GM12872 (cell line): Measurements from ENCODE around the gene EIF2S2.

Source experiments
- TF ChIP-seq, protein P1 (sequence below): IDR thresholded peaks from 3 replicates; pipeline ENCODE4 v1.5.1; 2011; ENCODE audit warnings: low read depth, mild to moderate bottlenecking, low read length, moderate library complexity; ENCODE audit not compliant: insufficient read depth

EIF2S2 gene, protein sequence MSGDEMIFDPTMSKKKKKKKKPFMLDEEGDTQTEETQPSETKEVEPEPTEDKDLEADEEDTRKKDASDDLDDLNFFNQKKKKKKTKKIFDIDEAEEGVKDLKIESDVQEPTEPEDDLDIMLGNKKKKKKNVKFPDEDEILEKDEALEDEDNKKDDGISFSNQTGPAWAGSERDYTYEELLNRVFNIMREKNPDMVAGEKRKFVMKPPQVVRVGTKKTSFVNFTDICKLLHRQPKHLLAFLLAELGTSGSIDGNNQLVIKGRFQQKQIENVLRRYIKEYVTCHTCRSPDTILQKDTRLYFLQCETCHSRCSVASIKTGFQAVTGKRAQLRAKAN

DNA sequence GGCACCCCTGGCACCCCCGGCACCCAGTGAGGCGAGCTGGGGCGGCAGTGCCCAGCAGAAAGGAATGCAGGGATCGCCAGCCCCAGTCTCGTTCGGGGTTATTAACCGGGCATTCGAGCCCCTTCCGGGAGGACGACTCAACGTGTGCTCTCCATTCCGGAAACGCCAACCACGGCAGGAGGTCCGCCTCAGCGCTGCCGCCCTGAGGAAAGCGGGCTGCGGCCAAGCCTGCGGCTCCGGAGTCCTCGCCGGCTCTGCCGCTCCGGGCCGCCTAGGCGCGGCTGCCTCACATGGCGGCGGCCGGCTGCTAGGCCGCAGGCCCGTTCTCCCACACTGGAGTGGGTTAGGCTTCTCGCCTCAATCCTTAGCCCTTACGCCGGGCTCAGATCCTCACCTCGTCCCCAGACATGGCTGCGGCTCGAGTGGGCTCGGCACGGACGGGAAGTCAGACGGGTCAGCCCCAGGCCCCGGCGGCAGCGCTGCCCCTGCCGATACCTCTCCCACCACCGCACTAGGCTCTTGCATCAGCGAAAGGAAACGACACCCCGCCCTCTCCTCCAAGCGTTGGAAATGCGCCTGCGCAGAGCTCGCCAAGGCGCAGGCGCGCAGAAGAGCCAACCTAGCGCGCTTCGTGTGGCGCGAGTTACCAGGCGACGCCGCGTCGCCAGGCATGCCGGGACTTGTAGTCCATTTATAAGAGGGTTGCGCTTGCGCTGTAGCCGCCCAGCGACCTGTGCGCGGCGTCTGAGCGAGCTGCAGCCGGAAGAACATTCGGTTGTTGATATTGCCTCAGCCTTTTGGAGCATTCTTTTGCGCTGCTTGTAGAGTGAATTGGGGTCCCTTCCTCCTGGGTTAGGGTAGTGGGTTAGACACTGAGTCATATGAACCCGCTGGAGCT lies at the start of gene EIF2S2:
TSS of gene EIF2S2 (minus strand) at position 542 of the 898 bp plus-strand sequence. CDS start at position 409, 133 bp downstream.
- TF ChIP-seq, protein P1, sequence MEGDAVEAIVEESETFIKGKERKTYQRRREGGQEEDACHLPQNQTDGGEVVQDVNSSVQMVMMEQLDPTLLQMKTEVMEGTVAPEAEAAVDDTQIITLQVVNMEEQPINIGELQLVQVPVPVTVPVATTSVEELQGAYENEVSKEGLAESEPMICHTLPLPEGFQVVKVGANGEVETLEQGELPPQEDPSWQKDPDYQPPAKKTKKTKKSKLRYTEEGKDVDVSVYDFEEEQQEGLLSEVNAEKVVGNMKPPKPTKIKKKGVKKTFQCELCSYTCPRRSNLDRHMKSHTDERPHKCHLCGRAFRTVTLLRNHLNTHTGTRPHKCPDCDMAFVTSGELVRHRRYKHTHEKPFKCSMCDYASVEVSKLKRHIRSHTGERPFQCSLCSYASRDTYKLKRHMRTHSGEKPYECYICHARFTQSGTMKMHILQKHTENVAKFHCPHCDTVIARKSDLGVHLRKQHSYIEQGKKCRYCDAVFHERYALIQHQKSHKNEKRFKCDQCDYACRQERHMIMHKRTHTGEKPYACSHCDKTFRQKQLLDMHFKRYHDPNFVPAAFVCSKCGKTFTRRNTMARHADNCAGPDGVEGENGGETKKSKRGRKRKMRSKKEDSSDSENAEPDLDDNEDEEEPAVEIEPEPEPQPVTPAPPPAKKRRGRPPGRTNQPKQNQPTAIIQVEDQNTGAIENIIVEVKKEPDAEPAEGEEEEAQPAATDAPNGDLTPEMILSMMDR: no peak

DNA sequence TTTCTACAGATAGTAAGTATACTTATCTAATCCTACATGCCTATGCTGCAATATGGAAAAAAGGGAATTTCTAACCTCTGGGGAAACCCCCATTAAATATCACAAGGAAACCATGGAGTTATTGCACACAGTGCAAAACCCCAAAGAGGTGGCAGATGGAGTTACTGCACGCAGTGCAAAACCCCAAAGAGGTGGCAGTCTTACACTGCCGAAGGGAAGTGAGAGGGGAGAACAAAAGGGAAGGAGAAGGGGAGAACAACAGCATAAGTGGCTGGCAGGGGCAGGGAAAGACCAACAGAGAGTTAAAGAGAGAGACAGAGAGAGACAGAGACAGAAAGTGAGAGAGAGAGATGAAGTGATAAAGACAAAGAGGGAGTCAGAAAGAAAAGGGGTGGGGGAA lies 43.8 kb upstream of the EIF2S2 start:
- TF ChIP-seq, protein P1: no peak

GRCh38 chr20:34150306-34151000 lies 38.4 kb upstream of the EIF2S2 start:
- TF ChIP-seq, protein P1: no peak

- TF ChIP-seq, protein P1: no peak
Measured at GRCh38 chr20:34145280-34145819, 33.3 kb upstream of the EIF2S2 start.

DNA sequence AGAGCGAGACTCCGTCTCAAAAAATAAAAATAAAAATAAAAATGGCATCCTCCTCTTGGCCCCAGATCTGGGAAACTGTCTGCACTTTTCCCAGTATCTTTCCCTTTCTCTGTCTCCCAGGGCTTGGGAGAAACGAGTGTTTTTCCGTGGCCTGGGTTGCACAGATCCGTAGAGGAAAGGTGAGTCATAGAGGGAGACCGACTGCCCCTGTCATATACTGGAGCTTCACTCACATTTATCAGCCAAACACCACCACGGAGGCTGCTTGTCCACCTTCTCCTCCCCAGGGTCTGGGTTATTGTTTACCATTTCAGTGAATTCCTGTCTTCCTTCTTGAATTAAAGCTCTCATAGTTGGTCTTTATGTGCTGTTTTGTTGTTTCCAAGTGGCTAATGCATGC lies 31.9 kb upstream of the EIF2S2 start:
- TF ChIP-seq, protein P1: no peak

DNA sequence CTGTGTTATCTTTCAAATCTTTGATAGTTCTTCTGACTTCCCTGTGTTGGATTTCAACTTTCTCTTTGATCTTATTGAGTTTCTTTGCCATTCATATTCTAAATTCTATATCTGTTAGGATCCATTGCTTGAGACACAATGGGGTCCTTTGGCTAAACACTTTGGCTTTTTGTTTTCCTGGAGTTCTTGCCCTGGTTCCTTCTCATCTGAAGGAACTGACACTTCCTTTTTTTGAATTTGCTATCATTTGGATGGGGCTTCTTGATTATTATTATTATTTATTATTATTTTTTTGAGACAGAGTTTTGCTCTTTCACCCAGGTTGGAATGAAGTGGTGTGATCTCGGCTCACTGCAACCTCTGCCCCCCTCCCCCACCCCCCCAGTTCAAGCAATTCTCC lies 30.1 kb upstream of the EIF2S2 start:
- TF ChIP-seq, protein P1: no peak

- TF ChIP-seq, protein P1: no peak
Measured at GRCh38 chr20:34141293-34141692, 29.2 kb upstream of the EIF2S2 start.
